ENCODE measurements around the gene PLXNA2. TPM values are rescaled to one million over a fixed set of nuclear protein-coding genes. Genes with fewer than 3 reads are reported as not detected.

The PLXNA2 gene
- total RNA-seq, 1 experiment from 2014 or later: 69.7 TPM

GRCh38 chr1:208205216-208206013, 38.8 kb downstream of the PLXNA2 start:
- CTCF ChIA-PET: interaction anchor here (0.6 to 47.3 kb wide), 11 partner anchors 10 to 156 kb away, joined by 3 to 1037 read pairs (median 4); partner anchors contain the start of gene PLXNA2
- H3K4me1 Mint-ChIP-seq (ENCODE audit: insufficient read depth, unreplicated experiment): peaks cover 44% of the 10 kb centered on the region
- peaks cover 14% of the 10 kb centered on the region for H3K36me3 Mint-ChIP-seq (ENCODE audit: insufficient read depth, unreplicated experiment)
- POLR2A ChIA-PET: interaction anchor here (1.0 to 13.7 kb wide), 7 partner anchors 9 to 39 kb away, joined by 5 to 219 read pairs (median 29); partner anchors contain the start of gene PLXNA2
- no TSS peak for BruUV-seq (replicated peaks)
- DNase-seq (ENCODE audit: unreplicated experiment): no peak
- H3K27ac Mint-ChIP-seq (ENCODE audit: low read depth, unreplicated experiment): no peak overlapping the region
- no peaks in the 10 kb centered on the region for H3K9me3 Mint-ChIP-seq (ENCODE audit: unreplicated experiment)
- H3K27me3 Mint-ChIP-seq (ENCODE audit: insufficient read depth, unreplicated experiment): no peaks in the 10 kb centered on the region
- TF ChIP-seq, protein P1, sequence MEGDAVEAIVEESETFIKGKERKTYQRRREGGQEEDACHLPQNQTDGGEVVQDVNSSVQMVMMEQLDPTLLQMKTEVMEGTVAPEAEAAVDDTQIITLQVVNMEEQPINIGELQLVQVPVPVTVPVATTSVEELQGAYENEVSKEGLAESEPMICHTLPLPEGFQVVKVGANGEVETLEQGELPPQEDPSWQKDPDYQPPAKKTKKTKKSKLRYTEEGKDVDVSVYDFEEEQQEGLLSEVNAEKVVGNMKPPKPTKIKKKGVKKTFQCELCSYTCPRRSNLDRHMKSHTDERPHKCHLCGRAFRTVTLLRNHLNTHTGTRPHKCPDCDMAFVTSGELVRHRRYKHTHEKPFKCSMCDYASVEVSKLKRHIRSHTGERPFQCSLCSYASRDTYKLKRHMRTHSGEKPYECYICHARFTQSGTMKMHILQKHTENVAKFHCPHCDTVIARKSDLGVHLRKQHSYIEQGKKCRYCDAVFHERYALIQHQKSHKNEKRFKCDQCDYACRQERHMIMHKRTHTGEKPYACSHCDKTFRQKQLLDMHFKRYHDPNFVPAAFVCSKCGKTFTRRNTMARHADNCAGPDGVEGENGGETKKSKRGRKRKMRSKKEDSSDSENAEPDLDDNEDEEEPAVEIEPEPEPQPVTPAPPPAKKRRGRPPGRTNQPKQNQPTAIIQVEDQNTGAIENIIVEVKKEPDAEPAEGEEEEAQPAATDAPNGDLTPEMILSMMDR (IDR thresholded peaks at IDR 0.05; ENCODE audit: unreplicated experiment): no peak
- intact Hi-C loops (cut with micrococcal nuclease): no loop called here
- no peak overlapping the region for H3K4me3 Mint-ChIP-seq (ENCODE audit: unreplicated experiment)

- DNase-seq (ENCODE audit: unreplicated experiment): no peak
- H3K27ac Mint-ChIP-seq (ENCODE audit: low read depth, unreplicated experiment): no peak overlapping the region
- intact Hi-C loops (cut with micrococcal nuclease): no loop called here
- peaks cover 50% of the 10 kb centered on the region for H3K4me1 Mint-ChIP-seq (ENCODE audit: insufficient read depth, unreplicated experiment)
- no peak overlapping the region for H3K4me3 Mint-ChIP-seq (ENCODE audit: unreplicated experiment)
- no peaks in the 10 kb centered on the region for H3K27me3 Mint-ChIP-seq (ENCODE audit: insufficient read depth, unreplicated experiment)
- no peaks in the 10 kb centered on the region for H3K9me3 Mint-ChIP-seq (ENCODE audit: unreplicated experiment)
- no TSS peak for BruUV-seq (replicated peaks)
- CTCF ChIA-PET: interaction anchor here (1.2 to 47.3 kb wide), 4 partner anchors 9 to 73 kb away, joined by 4 to 1037 read pairs (median 20); partner anchors contain the start of gene PLXNA2
- TF ChIP-seq, protein P1 (IDR thresholded peaks at IDR 0.05; ENCODE audit: unreplicated experiment): no peak
- POLR2A ChIA-PET: interaction anchor here (2.3 to 13.7 kb wide), 5 partner anchors 15 to 39 kb away, joined by 15 to 219 read pairs (median 138); partner anchors contain the start of gene PLXNA2
- peaks cover 14% of the 10 kb centered on the region for H3K36me3 Mint-ChIP-seq (ENCODE audit: insufficient read depth, unreplicated experiment)
These were observed 39.4 kb downstream of the PLXNA2 start for GRCh38 chr1:208204779-208205178.

- H3K9me3 Mint-ChIP-seq (ENCODE audit: unreplicated experiment): no peaks in the 10 kb centered on the region
- POLR2A ChIA-PET: interaction anchor here (1.0 to 13.7 kb wide), 11 partner anchors 9 to 73 kb away, joined by 3 to 219 read pairs (median 22); partner anchors contain the start of gene PLXNA2
- CTCF ChIA-PET: interaction anchor here (0.8 to 47.3 kb wide), 10 partner anchors 9 to 1225 kb away, joined by 3 to 1037 read pairs (median 4); partner anchors contain the start of gene PLXNA2
- no peak overlapping the region for H3K27ac Mint-ChIP-seq (ENCODE audit: low read depth, unreplicated experiment)
- no peak overlapping the region for H3K4me3 Mint-ChIP-seq (ENCODE audit: unreplicated experiment)
- H3K27me3 Mint-ChIP-seq (ENCODE audit: insufficient read depth, unreplicated experiment): no peaks in the 10 kb centered on the region
- intact Hi-C loops (cut with micrococcal nuclease): loop anchor here (1.0 kb wide), 2 partner anchors 17 to 20 kb away; no protein-coding TSS in a partner anchor
- peaks cover 43% of the 10 kb centered on the region for H3K4me1 Mint-ChIP-seq (ENCODE audit: insufficient read depth, unreplicated experiment)
- DNase-seq (ENCODE audit: unreplicated experiment): no peak
- BruUV-seq (replicated peaks): no TSS peak
- TF ChIP-seq, protein P1 (IDR thresholded peaks at IDR 0.05; ENCODE audit: unreplicated experiment): no peak
- H3K36me3 Mint-ChIP-seq (ENCODE audit: insufficient read depth, unreplicated experiment): peaks cover 7% of the 10 kb centered on the region
These were observed 40.2 kb downstream of the PLXNA2 start for GRCh38 chr1:208203848-208204609.
